ENCODE data around the gene IQCE. TPM values are rescaled to one million over a fixed set of nuclear protein-coding genes. Genes with fewer than 3 reads are reported as not detected.

The IQCE gene
- total RNA-seq (2021; ENCODE audit: unreplicated experiment) (44.8 TPM), Bru-seq, nascent RNA (percentile 67 among the genes with signal in this experiment), BruChase-seq, experiment 1, labeled RNA remaining after a 2-hour chase (percentile 77 among the genes with signal in this experiment), BruChase-seq, experiment 2, labeled RNA remaining after a 6-hour chase (percentile 81 among the genes with signal in this experiment)
- polyA plus RNA-seq (2012; ENCODE audit: insufficient read length), result 49.3 TPM
- long read RNA-seq, full-length matches to known transcripts, result 17 of 91 reads
- long read RNA-seq, partial matches to known transcripts, result 26 of 91 reads
- long read RNA-seq, other reads (novel, unspliced or antisense), result 48 of 91 reads

- H3K27ac ChIP-seq (ENCODE audit: low read length), result peak within 1 kb of the TSS; percentile 82
Observed at GRCh38 chr7:2558629-2559282, at the start of gene IQCE. Gene IQCE (plus strand): TSS chr7:2558979. CDS start chr7:2559182, 203 bp downstream.

More at GRCh38 chr7:2558629-2559282, at the start of gene IQCE:
- H3K9me3 ChIP-seq (ENCODE audit: control insufficient read depth, insufficient read depth, low read depth, low read length), result no peaks in the 10 kb centered on the region
- ChIA-PET CTCF (no interaction called here), POLR2A (no interaction called here)
- TF ChIP-seq POLR2AphosphoS5 (IDR thresholded peaks at IDR 0.05; ENCODE audit: low read depth, low read length) (peak; percentile 22; the same call in 1 of the 2 replicates), SIN3A (IDR thresholded peaks at IDR 0.05; ENCODE audit: borderline replicate concordance, insufficient read depth, low read depth, low read length) (peak; percentile 93; the same call in 1 of the 2 replicates), REST (IDR thresholded peaks at IDR 0.05; ENCODE audit: insufficient read depth in 1 of 2, low read depth in 2 of 2, low read length in 1 of 2) (no peak), CTCF (IDR thresholded peaks at IDR 0.05) (no peak), TCF7L2 (IDR thresholded peaks at IDR 0.05; ENCODE audit: low read depth, low read length) (no peak)
- H3K36me3 ChIP-seq (ENCODE audit: control insufficient read depth, insufficient read depth, low read length), result no peaks in the 10 kb centered on the region
- in situ Hi-C loops (cut with HindIII; ENCODE audit: low pct_unique_long_range_greater_than_20kb, low sequenced_read_pairs) (no loop called here), intact Hi-C loops (cut with micrococcal nuclease; ENCODE audit: unreplicated experiment) (no loop called here)
- no TSS peak for BruUV-seq (replicated peaks)
- no peaks in the 10 kb centered on the region for H3K27me3 ChIP-seq (ENCODE audit: control insufficient read depth, insufficient read depth, low read length)
- peak within 1 kb of the TSS; percentile 74 to 95 for H3K4me3 ChIP-seq (ENCODE audit: low read depth in 2 of 2, low read length in 2 of 2)
- ATAC-seq (peak; percentile 75), DNase-seq (ENCODE audit: low read depth, low spot score) (no peak)
- H3K4me1 ChIP-seq (ENCODE audit: control insufficient read depth, insufficient read depth, low read length), result peaks cover 16% of the 10 kb centered on the region
